ENCODE results near the gene GABBR2. TPM values are rescaled to one million over a fixed set of nuclear protein-coding genes. Genes with fewer than 3 reads are reported as not detected.

The GABBR2 gene
- total RNA-seq, 1 experiment from 2014 or later = 1.5 TPM

DNA sequence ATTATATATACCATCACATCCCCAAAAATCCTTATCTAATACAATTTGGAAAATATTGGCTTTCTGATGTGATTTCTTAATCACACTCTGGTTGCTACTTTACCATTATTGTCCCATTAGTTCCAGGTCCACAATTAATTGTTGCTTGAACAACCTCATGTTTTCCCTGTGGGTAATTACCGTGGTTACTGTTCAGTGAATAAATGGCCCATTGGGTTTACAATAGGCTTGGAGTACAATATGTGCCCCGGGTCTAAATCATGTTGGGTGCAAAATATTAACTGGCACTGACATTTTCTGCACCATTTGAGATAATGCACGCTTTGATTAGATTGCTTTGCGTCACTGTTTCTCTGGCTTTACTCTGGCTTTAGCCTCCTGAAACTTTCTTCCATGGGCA is 163.7 kb downstream of the GABBR2 start:
- no peak for DNase-seq (ENCODE audit: low read depth)

DNA sequence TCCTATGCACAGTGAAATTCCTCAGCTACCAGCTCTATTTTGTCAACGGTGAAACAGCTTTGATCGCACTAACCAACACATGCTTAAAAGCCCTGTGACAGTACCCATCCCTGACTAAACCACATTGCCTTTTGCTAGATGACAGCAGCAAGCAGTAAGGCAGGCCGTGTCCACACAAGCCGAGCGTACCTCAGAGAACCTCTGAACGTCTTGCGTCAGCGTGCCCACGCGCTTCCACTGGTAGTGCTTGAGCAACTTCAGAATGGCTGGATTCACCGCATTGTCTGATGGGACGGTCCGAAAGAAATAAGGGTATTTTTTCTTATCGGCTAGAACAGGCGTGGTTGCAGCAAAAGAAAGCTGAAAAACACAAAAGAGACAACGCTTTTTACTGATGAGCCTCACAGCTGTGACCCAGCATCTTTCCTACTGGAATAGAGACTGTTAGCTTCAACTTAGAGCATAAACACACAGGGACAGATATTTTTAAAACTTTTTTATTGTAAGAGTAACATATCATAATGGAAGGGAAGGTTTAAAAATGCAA is 167.0 kb downstream of the GABBR2 start:
- DNase-seq (ENCODE audit: low read depth) = no peak

DNA sequence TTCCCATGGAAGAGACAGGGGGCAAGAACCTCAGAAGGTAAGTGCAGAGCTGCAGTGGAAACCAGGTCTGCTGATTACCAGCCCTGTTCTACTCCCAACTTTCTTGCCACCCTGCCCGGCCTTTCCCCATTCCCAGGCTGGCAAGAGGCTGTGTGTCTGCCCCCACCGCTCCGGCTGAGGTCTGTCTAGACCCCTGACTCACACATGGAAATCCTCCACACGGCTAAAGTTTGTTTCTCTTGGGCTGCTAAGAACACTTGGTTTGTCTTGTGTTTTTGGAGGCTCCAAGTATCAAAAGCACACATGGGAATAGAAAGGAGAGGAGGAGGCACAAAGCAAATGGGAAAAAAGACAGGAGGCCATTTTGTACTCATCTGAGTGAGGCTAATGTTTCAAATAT is 168.3 kb downstream of the GABBR2 start:
- peak; percentile 47 for DNase-seq (ENCODE audit: low read depth)

DNA sequence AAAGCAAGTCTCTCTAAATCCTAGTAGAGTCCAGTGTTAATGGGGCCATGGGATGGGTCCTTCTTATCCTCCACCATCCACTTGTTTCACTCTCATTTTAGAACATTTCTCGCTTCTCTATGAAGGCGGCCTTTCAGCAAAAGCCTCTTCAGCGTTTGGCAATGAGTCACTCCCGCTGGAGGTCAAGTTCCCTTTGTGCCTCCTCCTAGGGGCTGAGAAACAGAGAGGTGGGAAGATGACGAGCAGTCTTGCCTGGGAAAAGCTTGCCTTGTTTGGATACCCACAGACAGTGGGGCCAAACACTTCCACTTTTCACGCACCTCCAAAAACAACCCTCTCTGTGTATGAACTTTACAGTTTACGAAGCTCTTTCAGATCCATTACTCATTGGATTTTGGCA is 168.8 kb downstream of the GABBR2 start:
- DNase-seq (ENCODE audit: low read depth) = peak; percentile 88

DNA sequence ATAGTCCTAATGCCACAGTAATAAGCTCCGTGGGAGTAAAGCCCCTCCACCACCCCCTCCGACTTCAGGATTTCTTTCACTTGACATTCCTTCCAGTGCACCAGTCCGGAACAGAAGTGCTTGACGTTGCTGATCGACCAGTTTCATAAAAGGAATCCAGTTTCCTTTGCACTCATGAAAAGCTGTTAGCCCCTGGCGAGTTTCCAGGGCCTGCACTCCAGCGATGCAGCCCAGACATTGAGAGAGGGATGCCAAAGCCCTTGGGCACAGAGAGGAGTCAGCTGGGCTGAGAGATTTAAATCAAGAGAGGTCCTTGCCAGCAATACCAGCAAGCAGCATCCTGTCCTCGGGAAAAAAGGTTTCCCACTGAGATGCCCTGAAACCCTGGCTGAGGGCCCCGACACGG is 170.1 kb downstream of the GABBR2 start:
- DNase-seq (ENCODE audit: low read depth) = peak; percentile 52

DNA sequence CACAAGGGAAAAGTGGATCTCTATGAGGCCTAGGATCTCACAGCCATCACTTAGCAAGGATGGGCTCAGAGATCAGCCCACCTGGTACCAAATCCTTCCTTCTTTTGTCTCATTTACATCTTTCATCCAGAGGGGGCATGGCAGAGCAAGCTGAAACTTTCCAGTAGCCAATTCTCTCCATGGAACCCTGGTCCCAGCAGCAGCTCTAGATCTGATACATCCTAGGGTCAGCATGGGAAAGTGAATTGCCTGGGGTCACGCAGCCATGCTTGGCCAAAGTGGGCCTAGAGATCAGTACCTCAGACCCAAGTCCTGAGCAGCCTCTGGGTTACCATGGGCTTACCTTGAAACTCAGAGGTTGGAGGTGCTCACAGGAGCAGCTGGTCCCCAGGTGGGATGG is 170.5 kb downstream of the GABBR2 start:
- DNase-seq (ENCODE audit: low read depth) = no peak

DNA sequence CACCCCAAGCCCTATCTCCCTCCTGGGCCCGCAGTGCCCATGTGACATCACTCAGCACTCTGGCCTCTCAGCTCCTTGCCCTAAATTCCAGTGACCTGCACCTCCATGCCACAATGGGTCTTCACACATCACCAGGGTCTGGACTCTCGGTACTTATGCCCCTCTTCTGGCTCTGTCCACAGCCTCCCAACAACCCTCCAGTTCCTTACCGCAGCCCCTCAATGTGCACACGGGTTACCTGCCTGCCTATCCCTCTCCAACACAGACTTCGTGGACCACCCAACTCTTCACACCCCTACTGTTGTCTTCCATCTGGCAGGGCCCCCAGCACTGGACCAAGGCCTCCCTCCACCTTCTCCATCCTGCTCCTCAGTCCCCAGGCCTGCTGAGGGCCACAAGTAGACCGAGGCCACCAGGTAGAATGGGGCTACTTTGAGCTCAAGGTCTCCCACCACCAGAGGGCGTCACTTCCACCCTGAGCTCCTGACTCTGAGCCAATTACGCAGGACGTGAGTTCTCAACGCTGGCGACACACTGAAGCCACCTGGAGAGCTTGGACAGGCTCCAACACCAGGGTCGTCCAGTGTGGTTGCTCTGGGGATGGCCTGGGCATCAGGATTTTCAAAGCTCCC is 172.1 kb downstream of the GABBR2 start:
- peak; percentile 51 for DNase-seq (ENCODE audit: low read depth)

DNA sequence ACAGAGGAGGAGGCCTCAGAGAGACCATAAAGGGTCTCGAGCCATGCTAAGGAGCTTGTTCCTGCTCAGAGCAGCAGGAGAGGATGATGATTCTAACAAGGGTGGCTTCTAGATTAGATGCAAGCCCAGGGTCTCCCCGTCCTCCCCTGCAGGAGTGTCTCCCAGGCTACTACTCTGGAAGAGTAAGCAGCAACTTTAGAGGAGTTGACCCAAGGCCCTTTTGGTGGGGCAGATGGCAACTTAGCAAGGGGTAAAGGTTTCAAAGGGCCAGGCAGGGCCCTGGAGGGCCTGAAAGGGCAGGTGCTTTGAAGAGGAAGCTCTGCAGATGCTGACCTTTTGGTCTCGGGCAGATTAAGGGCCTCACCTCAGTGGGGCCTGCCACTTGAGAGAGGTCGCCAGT is 174.9 kb downstream of the GABBR2 start:
- no peak for DNase-seq (ENCODE audit: low read depth)

DNA sequence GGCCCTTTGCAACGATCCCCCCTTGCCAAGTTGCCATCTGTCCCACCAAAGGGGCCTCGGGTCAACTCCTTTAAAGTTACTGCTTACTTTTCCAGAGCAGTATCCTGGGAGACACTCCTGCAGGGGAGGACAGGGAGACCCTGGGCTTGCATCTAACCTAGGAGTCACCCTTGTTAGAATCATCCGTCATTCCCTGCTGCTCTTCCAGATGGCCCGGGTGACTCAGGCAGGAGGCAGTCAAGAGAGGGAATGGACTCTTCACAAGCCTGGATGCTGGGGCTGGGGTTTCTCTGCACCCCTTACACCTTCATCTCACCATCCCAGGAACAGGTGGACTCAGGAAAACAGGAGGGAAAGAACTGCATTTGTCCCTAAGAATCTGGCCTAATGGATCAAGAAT is 175.6 kb downstream of the GABBR2 start:
- no peak for DNase-seq (ENCODE audit: low read depth)

DNA sequence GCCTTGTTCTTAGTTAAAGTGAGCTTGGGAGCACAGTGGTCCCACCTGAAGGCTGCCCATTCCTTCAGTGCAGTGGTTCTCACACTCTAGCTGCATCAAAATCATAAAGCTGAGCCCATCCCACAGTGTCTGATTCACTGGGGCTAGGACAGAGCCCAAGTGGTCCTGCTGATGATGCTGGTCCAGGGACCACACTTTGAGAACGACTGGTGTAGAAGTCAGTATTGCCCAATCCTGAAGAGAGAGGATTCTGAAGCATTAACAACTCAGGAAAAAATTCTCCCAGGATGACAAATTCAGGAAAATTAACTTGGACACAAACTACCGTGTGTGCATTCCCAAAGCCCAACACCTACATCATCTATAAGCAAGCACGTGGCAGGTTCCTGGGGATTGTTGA is 176.2 kb downstream of the GABBR2 start:
- DNase-seq (ENCODE audit: low read depth) = no peak

DNA sequence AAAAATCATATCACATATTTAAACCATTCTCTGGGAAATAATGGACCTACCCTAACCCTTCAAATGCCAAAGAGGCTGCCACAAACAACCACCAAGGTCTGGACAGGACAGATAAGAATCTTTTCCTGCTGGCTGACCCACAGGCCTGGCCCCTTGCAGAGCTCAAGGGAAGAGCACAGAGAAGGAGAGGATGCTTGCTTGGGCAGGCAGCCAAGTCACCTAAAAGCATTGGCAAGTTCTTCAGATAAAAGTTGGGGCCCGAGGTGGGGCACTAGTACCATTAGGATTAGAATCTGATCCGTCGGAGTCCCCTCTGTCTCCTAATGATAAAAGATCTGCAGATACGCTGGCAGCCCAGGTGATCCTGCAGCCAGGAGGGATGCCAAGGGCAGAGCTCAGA is 176.6 kb downstream of the GABBR2 start:
- DNase-seq (ENCODE audit: low read depth) = no peak

DNA sequence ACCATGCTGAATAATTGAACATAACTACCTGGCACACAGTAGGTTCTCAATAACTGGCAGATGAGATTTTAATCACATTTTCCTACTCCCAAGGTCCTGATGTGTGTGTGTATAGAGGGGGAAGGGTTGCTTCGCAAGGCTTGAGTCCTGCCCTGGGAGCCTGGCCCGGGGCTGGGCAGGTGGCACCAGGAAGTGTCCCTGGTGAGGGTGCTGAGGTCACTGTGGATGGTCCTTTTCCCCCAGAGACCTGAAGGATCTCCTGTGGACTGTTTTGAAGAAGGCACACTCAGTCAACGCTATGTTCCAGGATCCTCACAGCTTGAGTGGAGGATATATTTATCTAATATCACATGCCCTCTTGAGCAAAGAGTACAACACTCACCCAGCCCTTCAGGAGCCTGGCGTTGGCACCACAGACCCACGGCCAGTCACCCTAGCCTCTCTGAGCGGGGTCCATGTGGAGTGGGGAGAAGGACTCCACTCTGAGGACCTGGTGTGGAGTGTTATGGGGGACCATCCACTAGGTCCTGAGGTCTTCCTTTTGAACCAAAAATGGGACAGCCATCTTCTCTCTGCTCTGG is 177.8 kb downstream of the GABBR2 start:
- DNase-seq (ENCODE audit: low read depth) = no peak

DNA sequence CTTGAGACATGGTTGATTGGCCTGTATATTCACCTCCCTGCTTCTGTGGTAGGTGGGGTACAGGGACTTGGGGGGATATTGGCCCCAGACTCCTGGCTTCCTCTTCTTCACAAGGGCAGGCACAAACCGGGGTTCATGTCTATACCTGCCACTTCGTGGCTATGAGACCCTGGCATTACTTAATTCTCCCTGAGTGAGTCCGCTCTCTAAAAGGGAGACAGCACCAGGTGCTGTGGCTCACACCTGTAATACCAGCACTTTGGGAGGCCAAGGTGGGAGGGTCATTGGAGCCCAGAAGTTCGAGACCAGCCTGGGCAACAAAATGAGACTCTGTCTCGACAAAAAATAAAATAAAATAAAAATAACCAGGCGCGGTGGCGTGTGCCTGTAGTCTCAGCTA is 178.5 kb downstream of the GABBR2 start:
- no peak for DNase-seq (ENCODE audit: low read depth)

DNA sequence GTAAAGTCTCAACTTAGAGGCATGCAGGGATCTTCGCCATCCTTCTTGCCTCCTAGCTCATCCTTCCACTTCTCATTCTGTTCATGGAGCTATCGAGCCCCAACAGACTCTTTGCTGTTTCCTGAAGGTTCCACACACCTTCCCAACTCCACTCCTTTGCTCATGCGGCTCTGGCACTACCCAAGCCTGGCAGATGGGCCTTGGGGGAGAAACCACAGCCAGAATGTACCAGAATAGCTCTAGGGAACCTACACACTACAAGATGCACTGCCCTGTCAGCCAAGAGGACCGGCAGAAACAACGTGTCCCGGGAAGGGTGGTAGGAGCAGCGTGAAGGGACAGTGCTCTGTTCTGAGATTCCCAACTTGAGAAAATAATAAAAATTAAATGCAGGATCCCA is 178.9 kb downstream of the GABBR2 start:
- no peak for DNase-seq (ENCODE audit: low read depth)

DNA sequence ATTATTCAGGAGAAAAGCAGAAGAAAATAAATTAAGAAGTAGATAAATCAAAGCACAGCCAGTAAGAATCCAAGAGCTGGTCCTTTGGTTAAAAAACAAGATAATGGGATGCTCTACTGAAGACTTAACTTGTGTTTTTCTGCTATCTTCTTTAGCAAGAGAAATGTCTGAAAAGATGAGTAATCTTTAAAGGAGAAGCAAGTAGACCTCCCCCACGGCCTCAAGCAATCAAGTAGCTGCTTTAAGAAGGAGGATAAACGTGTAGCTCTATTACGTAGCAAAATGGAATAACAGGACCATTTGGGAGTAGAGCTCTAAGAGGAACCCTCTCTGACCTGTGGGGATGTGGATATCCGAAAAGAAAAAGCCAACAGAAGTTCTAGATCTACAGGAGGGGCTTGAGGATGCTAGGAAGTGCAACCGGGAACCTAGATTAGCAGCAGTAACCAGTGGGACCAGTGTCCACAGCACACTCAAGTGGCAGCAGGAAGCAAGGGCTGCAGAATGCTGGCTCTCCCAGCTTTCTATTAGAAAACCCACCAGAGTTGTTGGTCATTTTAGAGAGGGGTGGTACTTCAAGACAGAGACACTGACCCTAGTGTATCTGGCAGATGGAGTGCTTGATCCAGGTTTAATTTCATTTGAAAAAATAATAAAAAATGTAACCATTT is 185.4 kb downstream of the GABBR2 start:
- DNase-seq (ENCODE audit: low read depth) = peak; percentile 32

DNA sequence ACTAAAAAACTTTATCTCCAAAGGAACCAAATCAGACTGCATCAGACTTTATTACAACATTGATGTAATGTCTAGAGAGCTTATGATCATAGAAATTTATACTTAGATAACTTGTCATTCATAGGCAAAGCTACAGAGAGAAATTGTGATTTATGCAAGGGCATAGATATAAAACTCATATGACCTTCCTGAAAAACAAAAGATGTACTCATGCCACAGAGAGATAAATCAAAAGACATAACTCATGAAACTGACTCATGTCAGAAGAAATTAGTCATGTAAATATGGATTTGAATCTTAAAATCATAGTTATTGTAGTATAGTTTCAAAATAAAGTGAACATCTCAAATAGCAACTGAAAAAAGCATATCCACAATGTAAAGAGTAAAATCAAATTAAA is 186.2 kb downstream of the GABBR2 start:
- no peak for DNase-seq (ENCODE audit: low read depth)

DNA sequence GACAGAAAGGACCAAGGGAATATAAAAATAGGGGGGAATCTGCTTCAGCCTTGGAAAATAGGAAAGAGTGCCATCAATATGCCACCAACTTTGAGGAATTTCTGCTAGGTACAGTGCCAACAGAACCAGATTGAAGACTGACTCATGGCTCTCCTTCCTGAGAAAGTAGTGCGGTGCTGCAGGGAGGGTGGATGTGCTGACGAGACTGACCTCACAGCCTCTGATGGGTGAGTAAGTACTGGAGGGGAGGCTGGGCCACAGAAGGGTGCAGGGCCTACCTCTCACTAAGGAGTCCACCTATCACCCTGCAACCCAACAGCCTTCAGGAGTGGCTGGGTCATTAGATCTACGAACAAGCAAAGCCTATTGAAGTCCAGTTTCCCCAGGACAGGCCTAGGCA is 187.6 kb downstream of the GABBR2 start:
- peak; percentile 84 for DNase-seq (ENCODE audit: low read depth)

DNA sequence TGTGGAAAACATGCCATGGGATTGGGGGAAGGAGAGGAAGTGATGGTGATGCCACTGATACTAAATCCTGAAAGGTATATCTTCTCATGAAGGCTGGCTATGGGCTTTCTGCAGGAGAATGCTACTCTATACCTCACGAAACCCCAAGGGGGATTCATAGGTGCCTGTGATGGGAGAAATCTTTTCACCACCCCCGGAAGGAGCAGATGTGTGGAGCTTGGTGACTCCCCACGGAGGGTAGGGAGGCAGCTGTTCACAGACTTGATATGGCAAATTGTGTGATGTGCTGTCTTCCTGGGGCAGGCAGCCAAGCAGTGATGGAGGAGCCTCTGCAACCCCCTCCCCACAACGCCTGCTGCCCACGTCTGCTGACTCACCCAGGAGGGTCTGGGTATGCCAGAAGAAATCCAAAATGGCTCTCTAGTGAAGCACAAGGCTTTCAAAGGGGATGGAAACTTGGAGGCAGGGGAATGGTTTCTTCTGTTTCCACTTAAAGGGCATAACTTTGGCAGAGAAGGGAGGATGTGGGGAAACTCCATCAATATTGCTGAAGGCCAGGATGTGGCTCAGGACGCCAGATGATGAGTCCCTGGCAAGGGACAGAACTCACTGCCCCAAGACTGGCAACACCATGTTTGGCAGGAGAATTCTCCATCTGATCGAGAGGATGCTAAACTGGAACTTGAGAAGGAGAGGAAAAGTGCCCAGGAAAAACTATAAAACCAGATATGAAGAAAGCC is 188.3 kb downstream of the GABBR2 start:
- peak; percentile 32 for DNase-seq (ENCODE audit: low read depth)

DNA sequence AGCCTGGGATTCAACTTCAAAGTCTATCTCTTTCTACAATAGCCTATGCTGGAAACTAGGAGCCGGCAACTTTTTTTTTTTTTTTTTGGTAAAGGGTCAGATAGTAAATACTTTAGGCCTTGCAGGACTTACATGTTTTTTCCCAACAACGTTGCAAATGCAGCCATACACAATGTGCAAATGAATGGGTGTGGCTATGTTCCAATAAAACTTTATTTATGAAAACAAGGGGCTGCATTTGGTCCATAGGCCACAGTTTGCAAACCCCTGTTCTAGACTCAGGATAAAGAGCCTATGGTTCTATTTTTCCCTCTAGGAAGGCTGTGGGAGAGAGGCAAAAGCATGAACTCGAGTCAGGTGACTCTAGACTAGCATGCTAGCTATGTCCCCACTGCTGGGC is 189.1 kb downstream of the GABBR2 start:
- no peak for DNase-seq (ENCODE audit: low read depth)

DNA sequence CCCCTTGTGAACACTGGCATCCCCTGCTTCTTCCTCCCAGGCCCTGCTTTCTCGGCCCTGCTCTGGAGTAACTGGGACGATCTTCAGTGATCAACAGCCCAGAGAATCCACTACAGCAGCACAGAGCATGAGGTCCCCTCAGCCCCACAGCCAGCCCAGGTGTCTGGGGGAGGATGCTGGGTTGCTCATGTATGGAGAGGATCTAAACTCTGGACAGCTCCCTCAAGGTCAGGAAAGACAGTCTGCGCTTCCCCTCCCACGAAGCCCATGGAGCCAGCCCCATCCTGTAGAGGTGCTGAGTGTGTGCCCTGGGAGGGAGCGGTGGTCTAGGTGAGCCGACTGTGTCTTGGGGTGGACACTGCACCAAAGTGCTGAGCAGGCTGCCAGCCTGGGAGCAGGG is 190.2 kb downstream of the GABBR2 start:
- no peak for DNase-seq (ENCODE audit: low read depth)

DNA sequence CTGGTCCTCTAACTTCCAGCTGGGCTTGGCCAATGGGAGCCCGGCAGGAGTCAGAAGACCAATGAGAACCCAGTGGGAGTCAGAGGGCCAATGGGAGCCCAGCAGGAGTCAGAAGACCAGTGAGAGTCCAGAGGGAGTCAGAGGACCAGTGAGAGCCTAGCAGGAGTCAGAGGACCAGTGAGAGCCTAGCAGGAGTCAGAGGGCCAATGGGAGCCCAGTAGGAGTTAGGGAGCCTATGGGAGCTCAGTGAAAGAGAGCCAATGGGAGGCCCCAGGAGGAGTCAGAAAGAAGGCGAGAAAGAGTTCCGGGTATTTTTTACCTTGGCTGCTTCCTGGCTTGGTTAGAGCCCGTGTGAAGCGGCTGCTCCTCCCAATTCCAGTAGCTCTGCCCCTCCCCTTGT is 191.0 kb downstream of the GABBR2 start:
- no peak for DNase-seq (ENCODE audit: low read depth)

DNA sequence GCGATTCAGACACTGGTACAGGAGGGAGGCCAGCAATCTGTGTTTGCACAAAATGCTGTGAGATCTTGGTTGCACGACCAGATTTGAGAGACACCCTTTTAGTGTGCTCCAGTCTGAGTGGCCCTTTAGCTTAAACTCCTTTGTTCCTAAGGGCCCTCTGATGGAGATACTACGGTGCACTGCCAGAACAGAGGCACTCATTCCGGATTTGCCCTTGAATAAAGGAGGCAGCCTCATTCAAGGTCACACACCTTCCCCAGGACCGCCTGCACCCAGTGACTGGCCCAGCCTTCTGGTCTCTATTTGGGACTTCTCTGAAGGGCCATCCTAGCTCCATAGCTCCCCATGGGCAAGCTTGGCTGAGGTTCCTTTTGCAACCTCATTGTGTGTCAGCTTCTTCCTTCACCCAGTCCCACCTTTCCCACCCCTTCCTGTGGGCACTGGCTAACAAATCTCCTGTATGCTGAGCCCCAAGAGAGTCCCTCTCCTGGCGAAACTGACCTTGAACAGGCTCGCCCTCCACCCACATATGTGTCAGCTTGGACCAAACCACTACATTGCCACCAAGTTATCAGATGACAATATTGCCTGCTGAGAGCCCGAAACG is 191.7 kb downstream of the GABBR2 start:
- DNase-seq (ENCODE audit: low read depth) = no peak

All from Daoy (cell line).